HG03025 (cell line): ENCODE measurements around the gene NCBP2.

Experiments used
- ATAC-seq: cut with Tn5 transposase; IDR thresholded peaks from one replicate; pipeline ENCODE4 v1.9.1; 2021; ENCODE audit warnings: mild to moderate bottlenecking, moderate library complexity; ENCODE audit not compliant: unreplicated experiment, low FRiP score

NCBP2 gene

GRCh38 chr3:196942915-196943277, 568 bp upstream of the NCBP2 start:
- peak; percentile 3 for ATAC-seq

DNA sequence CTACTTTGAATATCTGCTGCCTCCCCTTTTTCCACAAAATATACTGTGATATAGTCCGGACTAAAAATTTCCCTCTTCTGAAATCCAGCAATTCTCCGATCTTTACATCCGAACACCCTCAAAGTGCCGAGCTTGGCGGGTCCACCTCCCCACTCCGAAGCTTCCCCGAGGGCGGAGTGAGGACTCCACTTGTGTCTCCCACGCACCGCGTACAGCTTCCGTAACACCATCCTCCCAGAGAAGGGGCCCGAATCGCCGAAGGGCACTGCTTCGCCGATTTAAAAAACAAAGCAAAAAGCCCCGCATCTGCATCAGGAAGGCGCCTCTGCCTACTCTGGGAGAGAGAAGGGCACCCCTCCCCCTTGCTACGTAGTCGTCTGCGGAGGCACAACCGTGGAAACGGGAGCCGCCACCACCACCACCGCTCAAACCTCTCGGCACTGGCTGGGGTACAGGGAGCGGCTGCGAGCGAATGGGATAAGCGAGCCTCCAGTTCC, 551 bp downstream of the NCBP2 start:
- peak; percentile 32 for ATAC-seq

GRCh38 chr3:196938576-196938975, 3.8 kb downstream of the NCBP2 start:
- ATAC-seq = no peak

DNA sequence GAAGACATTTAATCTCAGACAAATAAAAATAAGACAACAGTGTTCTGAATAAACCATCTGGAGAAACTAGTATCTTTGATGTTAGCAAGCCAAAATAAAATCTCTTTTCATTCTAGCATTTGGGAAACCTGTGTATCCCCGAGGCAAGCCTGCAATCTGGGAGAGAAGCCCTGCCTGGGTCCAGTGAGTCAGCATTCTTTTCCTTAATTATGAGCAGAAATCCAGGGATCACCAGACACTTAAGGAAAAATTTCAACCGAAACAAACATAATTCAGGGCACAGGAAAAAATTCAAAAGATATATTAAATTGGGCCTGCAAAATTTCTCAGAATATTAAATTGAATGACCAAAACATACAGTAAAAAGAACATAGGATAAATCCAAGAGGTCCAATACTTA, 4.2 kb downstream of the NCBP2 start:
- no peak for ATAC-seq

- no peak for ATAC-seq
These were observed 6.0 kb downstream of the NCBP2 start for GRCh38 chr3:196936288-196936687.

DNA sequence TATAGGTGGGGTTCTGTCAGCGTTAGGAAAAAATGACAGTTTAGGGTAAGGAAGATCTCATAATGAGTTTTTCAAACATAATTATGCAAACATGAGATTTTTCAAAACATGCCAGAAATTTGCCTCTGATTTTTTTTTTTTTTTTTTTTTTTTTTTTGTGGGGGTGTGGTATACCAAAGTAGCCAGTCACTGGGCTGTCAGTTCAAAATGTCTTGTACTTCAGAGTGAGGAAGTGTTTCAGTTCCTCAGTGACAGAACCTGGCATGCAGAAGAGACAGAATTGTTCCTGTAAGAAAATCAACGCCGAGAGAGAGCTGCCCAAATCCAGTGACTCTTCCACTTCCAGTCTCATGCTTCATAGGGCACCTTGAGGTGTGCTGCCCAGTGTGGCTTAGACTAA, 9.7 kb downstream of the NCBP2 start:
- no peak for ATAC-seq

GRCh38 chr3:196931828-196932587, 10.3 kb downstream of the NCBP2 start:
- no peak for ATAC-seq

- no peak for ATAC-seq
These were observed 11.2 kb downstream of the NCBP2 start for GRCh38 chr3:196931157-196931556.

DNA sequence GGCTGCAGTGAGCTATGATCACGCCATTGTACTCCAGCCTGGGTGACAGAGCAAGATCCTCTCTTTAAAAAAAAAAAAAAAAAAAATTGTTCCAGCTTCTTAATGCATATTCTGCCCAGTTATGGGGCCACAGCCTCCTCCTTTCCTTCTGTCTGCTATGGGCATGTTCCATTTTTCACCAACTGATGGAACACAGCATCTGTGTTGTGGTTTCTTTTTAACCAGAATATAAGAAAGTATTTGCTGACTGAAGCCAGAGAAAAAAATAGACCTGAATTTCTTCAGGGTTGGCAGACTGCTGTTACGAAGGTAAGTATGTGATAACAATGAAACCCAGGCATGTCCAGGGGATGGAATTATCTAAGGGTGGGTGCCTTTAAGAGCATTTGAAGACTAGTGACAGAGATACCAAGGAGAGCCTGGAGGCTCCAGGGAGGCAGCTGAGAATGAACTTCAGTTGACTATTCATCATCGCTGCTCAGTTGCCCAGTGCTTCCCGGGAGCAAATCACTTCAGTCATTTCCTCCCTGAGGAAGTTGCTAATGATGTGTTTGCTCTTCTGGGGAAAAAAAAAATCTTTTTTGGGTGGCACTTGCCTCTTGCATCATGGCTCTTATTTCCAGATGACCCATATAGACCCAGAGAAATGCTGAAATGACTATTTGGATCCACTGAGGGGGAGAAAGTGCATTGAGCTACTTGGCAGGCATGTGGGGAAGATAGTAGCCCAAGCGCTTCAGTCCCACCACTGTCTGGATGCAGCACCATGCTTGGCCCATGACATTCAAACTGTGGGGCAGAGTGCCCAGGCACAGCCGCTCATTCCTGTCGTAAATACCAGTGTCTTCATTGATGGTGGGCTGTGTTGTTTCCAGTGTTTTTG, 14.5 kb downstream of the NCBP2 start:
- ATAC-seq = no peak

DNA sequence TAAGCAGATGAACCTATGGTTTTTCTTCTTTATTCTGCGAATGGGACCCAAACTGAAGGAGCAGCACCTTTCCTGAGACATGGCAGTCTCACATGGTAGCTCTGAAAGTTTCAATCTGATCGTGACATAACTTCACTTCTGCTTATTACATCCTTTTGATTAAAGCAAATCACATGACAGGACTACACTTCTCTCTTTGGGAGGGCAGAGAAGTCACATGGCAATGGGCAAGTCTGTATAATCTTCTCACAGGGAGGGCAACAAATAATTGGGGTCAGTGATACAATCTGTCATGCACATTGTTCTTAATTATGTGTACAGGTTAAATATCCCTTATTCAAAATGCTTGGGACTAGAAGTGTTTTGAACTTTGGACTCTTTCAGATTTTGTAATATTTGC, 21.6 kb downstream of the NCBP2 start:
- ATAC-seq = no peak

- no peak for ATAC-seq
These were observed 23.4 kb downstream of the NCBP2 start for GRCh38 chr3:196918968-196919367.

DNA sequence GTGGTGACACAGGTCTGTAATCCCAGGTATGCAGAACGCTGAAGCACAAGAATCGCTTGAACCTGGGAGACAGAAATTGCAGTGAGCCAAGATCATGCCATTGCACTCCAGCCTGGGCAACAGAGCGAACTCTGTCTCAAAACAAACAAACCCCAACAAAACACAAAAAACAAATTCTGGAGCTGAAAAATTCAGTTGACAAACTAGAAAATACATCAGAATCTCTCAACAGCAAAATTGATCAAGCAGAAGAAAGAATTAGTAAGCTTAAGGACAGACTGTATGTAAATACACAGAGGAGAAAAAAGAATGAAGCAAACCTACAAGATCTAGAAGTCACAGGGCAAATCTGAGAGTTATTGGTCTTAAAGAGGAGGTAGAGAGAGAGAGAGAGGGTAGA, 25.3 kb downstream of the NCBP2 start:
- ATAC-seq = no peak

- ATAC-seq = no peak
These were observed 26.1 kb downstream of the NCBP2 start for GRCh38 chr3:196916221-196916620.

DNA sequence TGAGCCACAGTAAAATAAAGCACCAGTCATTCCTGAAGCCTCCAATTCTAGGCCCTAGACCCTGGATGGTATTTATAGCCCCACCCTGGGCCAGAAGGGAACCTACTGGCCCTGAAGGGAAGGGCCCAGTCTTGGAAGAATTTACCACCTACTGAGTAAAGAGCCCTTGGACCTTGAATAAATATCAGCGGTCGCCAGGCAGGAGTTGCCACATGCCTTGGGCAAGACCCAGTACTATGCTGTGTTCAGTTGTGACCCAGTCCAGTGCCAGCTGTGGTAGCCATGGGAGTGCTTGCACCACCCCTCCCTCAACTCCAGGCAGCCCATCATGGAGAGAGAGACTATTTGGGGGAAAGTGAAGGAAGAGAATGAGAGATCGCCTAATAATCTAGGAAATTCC, 27.0 kb downstream of the NCBP2 start:
- no peak for ATAC-seq

DNA sequence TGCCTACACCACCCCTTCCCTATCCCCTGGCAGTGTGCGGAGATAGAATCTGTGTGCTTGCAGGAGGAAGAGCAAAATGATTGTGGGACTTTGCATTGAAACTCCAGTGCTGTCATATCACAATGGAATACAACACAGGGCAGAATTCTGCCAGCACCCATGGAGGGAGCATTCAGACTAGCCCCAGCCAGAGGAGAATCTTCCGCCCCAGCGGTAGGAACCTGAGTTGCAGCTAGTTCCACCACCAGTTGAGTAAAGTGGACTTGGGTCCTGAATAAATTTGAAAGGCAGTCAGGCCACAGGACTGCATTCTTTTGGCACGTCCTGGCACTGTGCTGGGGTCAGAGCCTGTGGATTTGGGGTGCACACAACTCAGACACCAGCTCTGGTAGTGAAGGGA, 27.5 kb downstream of the NCBP2 start:
- ATAC-seq = no peak

DNA sequence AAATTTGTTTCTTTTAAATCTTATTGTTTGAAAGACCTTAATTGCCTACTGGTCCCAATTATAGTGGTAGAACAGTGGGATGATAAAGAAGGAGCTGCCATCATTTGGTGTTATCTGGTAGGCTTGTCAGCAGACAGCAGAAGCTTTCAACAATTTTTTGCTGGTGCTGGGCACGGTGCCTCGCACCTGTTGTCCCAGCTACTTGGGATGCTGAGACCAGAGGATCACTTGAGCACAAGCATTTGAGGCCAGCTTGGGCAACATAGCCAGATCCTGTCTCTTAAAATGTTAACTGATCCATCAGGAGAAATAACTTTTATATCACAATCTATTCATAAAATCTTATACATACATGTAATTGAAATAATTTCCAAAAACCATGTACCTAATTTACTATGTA, 38.6 kb downstream of the NCBP2 start:
- no peak for ATAC-seq

- no peak for ATAC-seq
These were observed 40.0 kb downstream of the NCBP2 start for GRCh38 chr3:196902296-196902695.

DNA sequence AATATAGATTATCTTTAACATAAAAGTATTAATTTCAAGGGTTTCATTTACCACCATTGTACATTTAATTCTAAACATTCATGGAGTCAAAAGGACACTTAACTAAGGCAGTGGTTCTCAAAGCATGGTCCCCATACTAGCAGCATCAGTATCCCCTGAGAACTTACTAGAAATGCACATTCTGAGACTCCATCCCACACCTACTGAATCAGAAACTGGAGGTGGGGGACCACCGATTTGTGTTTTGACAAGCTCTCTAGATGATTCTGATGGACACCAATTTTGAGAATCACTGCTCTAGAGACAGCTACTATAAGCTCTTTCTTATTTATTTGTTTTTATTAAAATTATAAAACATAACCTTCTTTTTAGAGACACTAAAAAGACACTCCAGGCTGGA, 40.6 kb downstream of the NCBP2 start:
- no peak for ATAC-seq

GRCh38 chr3:196896229-196896628, 46.1 kb downstream of the NCBP2 start:
- ATAC-seq = no peak

DNA sequence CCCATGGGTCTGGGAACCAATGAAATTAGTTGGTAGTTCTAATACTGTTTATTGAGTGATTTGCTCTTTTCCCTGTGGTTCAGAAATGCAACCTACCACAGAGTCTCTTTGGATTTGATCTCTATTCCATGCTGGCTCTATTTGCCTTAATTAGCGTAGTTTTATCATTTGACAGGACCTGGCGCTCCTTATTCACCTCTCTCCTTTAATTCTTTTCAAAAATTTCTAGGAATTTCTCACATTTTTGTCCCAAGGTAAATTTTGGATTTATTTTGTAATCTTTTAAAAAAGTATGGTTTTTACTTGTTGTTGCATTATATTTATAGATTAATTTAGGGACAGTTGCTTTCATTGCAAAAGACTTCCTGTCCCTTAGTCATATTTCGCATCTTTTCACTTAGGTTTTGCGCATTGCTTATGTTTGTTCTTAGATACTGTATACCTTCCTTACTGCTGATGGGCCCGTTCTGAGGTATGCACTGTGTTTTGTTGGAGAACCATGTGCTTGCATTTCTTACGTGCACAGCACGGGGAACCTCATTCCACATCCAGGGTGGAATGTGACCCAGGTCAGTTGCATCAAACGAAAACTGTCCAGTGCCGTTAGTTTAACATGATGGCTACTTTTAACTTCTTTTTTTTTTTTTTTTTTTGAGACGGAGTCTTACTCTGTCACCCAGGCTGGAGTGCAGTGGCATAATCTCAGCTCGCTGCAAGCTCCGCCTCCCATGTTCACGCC, 47.6 kb downstream of the NCBP2 start:
- ATAC-seq = no peak
